ENCODE data around the gene ARID3C. TPM values are rescaled to one million over a fixed set of nuclear protein-coding genes. Genes with fewer than 3 reads are reported as not detected.

Gene ARID3C
- polyA plus RNA-seq, 1 of the 3 experiments (the other 2 are of a cell fraction) = 0.08 TPM

GRCh38 chr9:34594177-34594576 lies 34.7 kb downstream of the ARID3C start:
- H3K27me3 ChIP-seq (ENCODE audit: insufficient read depth) = peaks cover 16% of the 10 kb centered on the region; the same call in 1 of the 2 replicates
- DNase-seq = no peak
- CTCF ChIA-PET = interaction anchor here (0.8 to 9.8 kb wide), 6 partner anchors 11 to 190 kb away, joined by 3 to 507 read pairs (median 58); partner anchors contain the start of gene ARID3C
- no peak overlapping the region for H3K9ac ChIP-seq
- no peaks in the 10 kb centered on the region for H3K9me2 ChIP-seq
- peaks cover 0 to 13% of the 10 kb centered on the region in 2 experiments; a peak in 1 of 4 replicates for H3K4me1 ChIP-seq (ENCODE audit: control insufficient read depth in 1 of 2, insufficient read depth in 2 of 2, low read depth in 1 of 2, low read length in 1 of 2)
- H3K4me2 ChIP-seq = no peak overlapping the region
- no peaks in the 10 kb centered on the region for H3F3A ChIP-seq (replicated peaks; ENCODE audit: insufficient read depth)
- no peak overlapping the region for H2AFZ ChIP-seq (ENCODE audit: low read depth)
- H3K4me3 ChIP-seq (ENCODE audit: low read depth in 2 of 2, low read length in 1 of 2) = no peak overlapping the region
- no peaks in the 10 kb centered on the region for H3K36me3 ChIP-seq (replicated peaks in 1 of 2; ENCODE audit: control insufficient read depth in 1 of 2, insufficient read depth in 2 of 2, low read length in 1 of 2)
- no peaks in the 10 kb centered on the region for H3K79me2 ChIP-seq (ENCODE audit: insufficient read depth)
- 76% methylated on average over 9 of the region's 9 CpGs for WGBS (ENCODE audit: low lambda C conversion rate)
- H4K20me1 ChIP-seq (ENCODE audit: insufficient read depth) = 0 out of 2 replicates have a peak, but pooled peaks cover 4% of the 10 kb centered on the region
- no peak for TF ChIP-seq NFIC (IDR thresholded peaks at IDR 0.05; ENCODE audit: borderline replicate concordance)
- 0 out of 2 replicates have a peak, but pooled peaks have one; percentile 9 for TF ChIP-seq CTCF (IDR thresholded peaks at IDR 0.05)
- no peak for TF ChIP-seq RFX5 (IDR thresholded peaks at IDR 0.05; ENCODE audit: low read length)
- H3K9me3 ChIP-seq = no peaks in the 10 kb centered on the region
- H3K27ac ChIP-seq (ENCODE audit: low read depth in 2 of 2, low read length in 1 of 2) = no peak overlapping the region
- POLR2A ChIA-PET = no interaction called here

GRCh38 chr9:34592895-34593601 lies 35.8 kb downstream of the ARID3C start:
- Histone ChIP-seq H3K4me2 (no peak overlapping the region), H3K4me1 (ENCODE audit: control insufficient read depth in 1 of 2, insufficient read depth in 2 of 2, low read depth in 1 of 2, low read length in 1 of 2) (peaks cover 0 to 14% of the 10 kb centered on the region in 2 experiments; a peak in 1 of 4 replicates), H3K79me2 (ENCODE audit: insufficient read depth) (no peaks in the 10 kb centered on the region), H4K20me1 (ENCODE audit: insufficient read depth) (0 out of 2 replicates have a peak, but pooled peaks cover 4% of the 10 kb centered on the region), H3K9me2 (no peaks in the 10 kb centered on the region), H3F3A (replicated peaks; ENCODE audit: insufficient read depth) (no peaks in the 10 kb centered on the region), H3K27ac (ENCODE audit: low read depth in 2 of 2, low read length in 1 of 2) (no peak overlapping the region), H3K9ac (no peak overlapping the region), H2AFZ (ENCODE audit: low read depth) (no peak overlapping the region), H3K9me3 (no peaks in the 10 kb centered on the region), H3K27me3 (ENCODE audit: insufficient read depth) (peaks cover 27% of the 10 kb centered on the region), H3K36me3 (replicated peaks in 1 of 2; ENCODE audit: control insufficient read depth in 1 of 2, insufficient read depth in 2 of 2, low read length in 1 of 2) (no peaks in the 10 kb centered on the region), H3K4me3 (ENCODE audit: low read depth in 2 of 2, low read length in 1 of 2) (no peak overlapping the region)
- ChIA-PET POLR2A (no interaction called here), CTCF (interaction anchor here (0.8 to 9.8 kb wide), 18 partner anchors 8 to 260 kb away, joined by 3 to 507 read pairs (median 24); partner anchors contain the start of gene RPP25L)
- WGBS (ENCODE audit: low lambda C conversion rate) = 74% methylated on average over 25 of the region's 26 CpGs
- DNase-seq = peak; percentile 47
- TF ChIP-seq GABPA (IDR thresholded peaks at IDR 0.05; ENCODE audit: low read depth) (no peak), POLR2AphosphoS5 (IDR thresholded peaks at IDR 0.05; ENCODE audit: low read depth, low read length) (no peak), RCOR1 (IDR thresholded peaks at IDR 0.05; ENCODE audit: low read length) (no peak), MAX (IDR thresholded peaks at IDR 0.05; ENCODE audit: low read depth) (no peak), USF2 (IDR thresholded peaks at IDR 0.05; ENCODE audit: borderline replicate concordance, low read depth, low read length) (no peak), REST (IDR thresholded peaks at IDR 0.05; ENCODE audit: low read depth, low read length) (no peak), CTCF (IDR thresholded peaks at IDR 0.05) (no peak), RFX5 (IDR thresholded peaks at IDR 0.05; ENCODE audit: low read length) (no peak), FOSL2 (IDR thresholded peaks at IDR 0.05; ENCODE audit: borderline replicate concordance, low read depth) (no peak), ZBTB33 (IDR thresholded peaks at IDR 0.05; ENCODE audit: borderline replicate concordance, low read depth) (no peak), MEF2A (IDR thresholded peaks at IDR 0.05; ENCODE audit: borderline replicate concordance, low read depth) (no peak), JUND (IDR thresholded peaks at IDR 0.05) (no peak), TAF1 (IDR thresholded peaks at IDR 0.05; ENCODE audit: borderline replicate concordance, low read depth, low read length) (no peak)
